HG02678 (cell line): ENCODE measurements around the gene PIM1.

Experiments used
- ATAC-seq: cut with Tn5 transposase; IDR thresholded peaks from one replicate; pipeline ENCODE4 v1.9.1; 2021; ENCODE audit warnings: mild to moderate bottlenecking, moderate library complexity; ENCODE audit not compliant: unreplicated experiment

The PIM1 gene

GRCh38 chr6:37218061-37218460, 48.1 kb downstream of the PIM1 start:
- no peak for ATAC-seq

GRCh38 chr6:37218511-37218910, 48.6 kb downstream of the PIM1 start:
- ATAC-seq: no peak

GRCh38 chr6:37221585-37222124, 51.7 kb downstream of the PIM1 start:
- ATAC-seq: peak; percentile 5

GRCh38 chr6:37222125-37222967, 52.4 kb downstream of the PIM1 start:
- ATAC-seq: peak; percentile 86

GRCh38 chr6:37222992-37223391, 53.0 kb downstream of the PIM1 start:
- no peak for ATAC-seq
